Stimulated activated CD8-positive, alpha-beta memory T cell treated with anti-CD3 and anti-CD28 coated beads, Interleukin-4, amount 100 ng/mL, for 48 hours (primary cell): Measurements from ENCODE around the gene KCNQ5.
"Not testable (repeated sequence)": the region's sequence is repeated elsewhere in the genome, so short reads cannot be mapped to it uniquely, and the experiment has no call there.

Experiments
- DNase-seq: peaks from one replicate; pipeline ENCODE4 v3.0.0-alpha.2; 2020

The KCNQ5 gene

GRCh38 chr6:73225396-73225795 is 603.5 kb downstream of the KCNQ5 start, which contains the start of gene KHDC1L:
TSS of gene KHDC1L (minus strand) at chr6:73225496. CDS start at chr6:73225408, 88 bp downstream.
- no peak for DNase-seq

- no peak for DNase-seq
These were observed 605.9 kb downstream of the KCNQ5 start for GRCh38 chr6:73227606-73228255.

GRCh38 chr6:73231986-73232391 is 610.1 kb downstream of the KCNQ5 start:
- DNase-seq: no peak

GRCh38 chr6:73233048-73233447 is 611.2 kb downstream of the KCNQ5 start:
- no peak for DNase-seq

GRCh38 chr6:73233971-73234370 is 612.1 kb downstream of the KCNQ5 start:
- not testable (repeated sequence) for DNase-seq

GRCh38 chr6:73234733-73235132 is 612.9 kb downstream of the KCNQ5 start:
- no peak for DNase-seq

- DNase-seq: no peak
These were observed 614.4 kb downstream of the KCNQ5 start for GRCh38 chr6:73236144-73236750.

- DNase-seq: no peak
These were observed 618.9 kb downstream of the KCNQ5 start for GRCh38 chr6:73240730-73241129.

GRCh38 chr6:73242001-73242400 is 620.1 kb downstream of the KCNQ5 start:
- no peak for DNase-seq
